NK-92 treated with Interleukin-12 subunit alpha and Interleukin-12 subunit beta, amount 100 ng/mL, for 24 hours (cell line): ENCODE data around the gene SH3TC1.

Source experiments
- DNase-seq: peaks from one replicate; lab custom pipeline; 2025; lab: John Stamatoyannopoulos, UW

SH3TC1 gene

DNA sequence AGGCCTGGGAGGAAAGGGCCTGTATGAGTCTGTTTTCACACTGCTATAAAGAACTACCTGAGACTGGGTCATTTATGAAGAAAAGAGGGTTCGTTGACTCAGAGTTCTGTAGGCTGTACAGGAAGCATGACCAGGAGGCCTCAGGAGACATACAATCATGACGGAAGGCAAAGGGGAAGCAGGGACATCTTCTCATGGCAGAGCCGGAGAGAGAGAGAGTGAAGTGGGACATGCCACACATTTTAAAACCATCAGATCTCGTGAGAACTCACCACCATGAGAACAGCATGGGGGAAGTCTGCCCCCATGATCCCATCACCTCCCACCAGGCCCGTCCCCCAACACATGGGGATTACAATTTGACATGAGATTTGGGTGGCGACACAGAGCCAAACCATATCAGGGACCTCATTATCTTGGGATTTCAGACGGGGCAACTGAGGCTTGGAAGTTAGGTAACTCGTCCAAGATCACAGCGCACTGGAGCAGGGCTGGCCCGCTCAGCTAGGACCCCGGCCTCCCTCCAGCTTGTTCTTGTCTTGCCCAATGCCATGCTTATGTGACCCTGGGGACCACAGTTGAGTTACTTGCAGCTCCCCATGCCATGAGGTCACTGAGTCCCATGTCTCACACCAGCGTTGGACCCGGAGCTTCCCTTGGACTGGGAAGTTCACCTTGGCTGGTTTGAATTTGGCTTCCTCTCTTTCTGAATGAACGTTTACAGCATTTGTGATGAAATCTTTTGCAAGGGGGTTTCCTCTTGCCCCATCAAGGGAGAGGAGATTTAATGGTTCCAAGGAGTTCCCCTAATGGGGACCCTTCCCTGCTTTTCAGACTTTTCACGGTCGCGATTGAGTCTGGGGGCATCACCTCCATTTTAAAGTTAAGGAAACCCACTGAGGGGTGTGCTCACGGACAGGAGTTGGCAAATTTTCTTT lies 88.5 kb downstream of the SH3TC1 start:
- no peak for DNase-seq

DNA sequence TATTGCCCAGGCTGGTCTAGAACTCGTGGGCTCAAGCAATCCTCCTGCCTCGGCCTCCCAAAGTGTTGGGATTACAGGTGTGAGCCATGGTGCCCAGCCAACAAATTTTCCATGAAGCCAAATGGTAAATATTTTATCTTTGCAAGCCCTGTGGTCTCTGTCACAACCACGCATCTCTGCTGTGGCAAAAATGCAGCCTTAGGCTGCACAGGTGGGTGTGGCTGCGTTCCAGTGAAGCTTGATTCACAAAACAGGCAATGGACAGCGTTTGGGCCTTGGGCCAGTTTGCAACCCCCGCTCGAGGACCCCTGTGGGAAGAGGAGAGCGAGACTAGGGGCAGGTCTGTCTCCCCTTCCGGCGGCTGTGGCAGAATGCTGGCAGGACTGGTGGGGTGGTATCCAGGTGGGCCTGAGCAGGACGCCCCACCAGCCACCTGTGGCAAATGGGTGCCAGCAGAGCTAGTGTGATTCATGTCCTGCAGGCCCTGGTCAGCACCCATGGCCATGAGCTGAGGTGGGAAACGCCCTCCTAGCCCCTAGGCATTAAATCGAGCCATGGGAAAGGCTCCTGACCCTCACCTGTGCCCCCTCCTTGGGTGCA lies 90.2 kb downstream of the SH3TC1 start:
- no peak for DNase-seq

DNA sequence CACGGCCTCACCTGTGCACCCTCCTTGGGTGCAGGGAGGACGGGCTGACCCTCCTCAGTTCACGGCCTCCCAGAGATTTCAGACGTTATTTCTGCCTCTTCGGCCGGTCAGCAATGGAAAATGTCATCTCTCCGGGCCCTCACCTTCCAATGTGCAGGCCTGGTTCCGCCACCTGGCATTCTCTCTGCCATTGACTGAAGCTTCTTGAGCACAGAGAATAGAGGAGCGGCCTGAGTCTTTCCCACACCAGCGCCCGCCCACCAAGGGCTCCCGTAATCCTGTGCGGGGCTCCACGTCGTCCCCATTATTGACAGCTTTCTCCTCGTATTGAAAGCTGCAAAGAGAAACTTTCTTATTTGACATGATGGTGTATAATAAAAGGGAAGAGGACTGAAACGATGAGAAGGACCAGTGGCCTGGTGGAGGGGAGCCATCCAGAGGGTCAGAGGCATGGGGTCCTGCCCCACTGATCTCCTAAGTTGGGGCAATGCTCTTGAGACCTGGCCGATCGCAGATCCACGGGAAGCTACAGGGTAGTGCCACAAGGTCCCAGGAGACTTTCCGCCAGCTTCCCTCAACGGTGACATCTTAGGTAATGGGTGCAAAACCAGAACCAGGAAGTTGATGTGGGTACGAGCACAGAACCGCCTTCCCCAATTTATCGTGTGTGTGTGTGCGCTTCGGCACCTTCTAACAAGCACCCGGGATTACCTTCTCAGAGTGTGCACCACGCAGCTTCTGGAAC lies 91.0 kb downstream of the SH3TC1 start:
- no peak for DNase-seq

DNA sequence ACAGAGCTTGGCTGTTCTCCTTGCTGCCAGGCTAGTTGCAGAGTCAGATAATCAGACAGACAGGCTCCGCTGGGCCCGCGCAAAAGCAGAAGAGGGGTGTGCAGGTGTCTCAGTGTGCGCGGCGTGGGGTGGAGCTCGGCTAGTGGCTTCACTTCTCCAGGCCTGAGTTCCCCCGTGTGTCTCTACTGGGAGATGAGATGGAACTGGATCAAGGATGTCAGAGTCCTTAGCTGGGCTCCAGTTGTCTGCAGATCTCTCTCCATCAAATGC lies 91.5 kb downstream of the SH3TC1 start:
- DNase-seq = no peak
